ENCODE data around the gene PDCD11.
"Not testable (repeated sequence)": the region's sequence is repeated elsewhere in the genome, so short reads cannot be mapped to it uniquely, and the experiment has no call there.

Gene PDCD11

GRCh38 chr10:103353281-103353680 lies 43.1 kb upstream of the PDCD11 start:
- 0 out of 2 replicates have a peak, but pooled peaks cover 7% of the 10 kb centered on the region for H3F3A ChIP-seq (ENCODE audit: control insufficient read depth, insufficient read depth)
- H3K9me3 ChIP-seq (ENCODE audit: control insufficient read depth, insufficient read depth, low read length), result no peaks in the 10 kb centered on the region
- no peaks in the 10 kb centered on the region for H3K27me3 ChIP-seq (ENCODE audit: control insufficient read depth, low read length)
- H4K20me1 ChIP-seq (ENCODE audit: control insufficient read depth, insufficient read depth, low read depth, low read length), result no peaks in the 10 kb centered on the region
- H3K79me2 ChIP-seq (ENCODE audit: control insufficient read depth, low read length), result peaks cover 28% of the 10 kb centered on the region
- no peak for TF ChIP-seq EZH2phosphoT487 (IDR thresholded peaks at IDR 0.05; ENCODE audit: borderline replicate concordance, low read length)
- peak; percentile 31 for TF ChIP-seq CTCF (IDR thresholded peaks at IDR 0.05; ENCODE audit: low read depth, low read length, poor library complexity, severe bottlenecking)
- H3K27ac ChIP-seq (ENCODE audit: low read depth, low read length), result no peak overlapping the region
- H3K9me2 ChIP-seq (replicated peaks; ENCODE audit: control insufficient read depth, low read length), result no peaks in the 10 kb centered on the region
- peaks cover 16% of the 10 kb centered on the region for H3K36me3 ChIP-seq (ENCODE audit: control insufficient read depth, low read length)
- no peak overlapping the region for H3K4me3 ChIP-seq (ENCODE audit: low read length)
- peaks cover 36% of the 10 kb centered on the region for H3K4me1 ChIP-seq (ENCODE audit: control insufficient read depth, low read length)
- no peak overlapping the region for H3K4me2 ChIP-seq (ENCODE audit: low read length)

GRCh38 chr10:103354567-103354966 lies 41.9 kb upstream of the PDCD11 start:
- H3K9me3 ChIP-seq (ENCODE audit: control insufficient read depth, insufficient read depth, low read length); H3K27ac ChIP-seq (ENCODE audit: low read depth, low read length); H3K4me2 ChIP-seq (ENCODE audit: low read length); H3K27me3 ChIP-seq (ENCODE audit: control insufficient read depth, low read length); H3K9me2 ChIP-seq (replicated peaks; ENCODE audit: control insufficient read depth, low read length); H4K20me1 ChIP-seq (ENCODE audit: control insufficient read depth, insufficient read depth, low read depth, low read length); H3K36me3 ChIP-seq (ENCODE audit: control insufficient read depth, low read length); H3K4me3 ChIP-seq (ENCODE audit: low read length); H3F3A ChIP-seq (ENCODE audit: control insufficient read depth, insufficient read depth): not testable (repeated sequence)
- H3K4me1 ChIP-seq (ENCODE audit: control insufficient read depth, low read length), result peaks cover 29% of the 10 kb centered on the region
- peaks cover 18% of the 10 kb centered on the region for H3K79me2 ChIP-seq (ENCODE audit: control insufficient read depth, low read length)

GRCh38 chr10:103355906-103356599 lies 40.4 kb upstream of the PDCD11 start:
- no peaks in the 10 kb centered on the region for H3K36me3 ChIP-seq (ENCODE audit: control insufficient read depth, low read length)
- no peak overlapping the region for H3K27ac ChIP-seq (ENCODE audit: low read depth, low read length)
- peaks cover 3% of the 10 kb centered on the region for H3K79me2 ChIP-seq (ENCODE audit: control insufficient read depth, low read length)
- no peak overlapping the region for H3K4me2 ChIP-seq (ENCODE audit: low read length)
- H3F3A ChIP-seq (ENCODE audit: control insufficient read depth, insufficient read depth), result 0 out of 2 replicates have a peak, but pooled peaks cover 7% of the 10 kb centered on the region
- H3K9me2 ChIP-seq (replicated peaks; ENCODE audit: control insufficient read depth, low read length), result no peaks in the 10 kb centered on the region
- peaks cover 22% of the 10 kb centered on the region for H3K4me1 ChIP-seq (ENCODE audit: control insufficient read depth, low read length)
- no peaks in the 10 kb centered on the region for H3K27me3 ChIP-seq (ENCODE audit: control insufficient read depth, low read length)
- H3K9me3 ChIP-seq (ENCODE audit: control insufficient read depth, insufficient read depth, low read length), result no peaks in the 10 kb centered on the region
- TF ChIP-seq CTCF (IDR thresholded peaks at IDR 0.05; ENCODE audit: low read depth, low read length, poor library complexity, severe bottlenecking) (no peak), EZH2phosphoT487 (IDR thresholded peaks at IDR 0.05; ENCODE audit: borderline replicate concordance, low read length) (no peak)
- H4K20me1 ChIP-seq (ENCODE audit: control insufficient read depth, insufficient read depth, low read depth, low read length), result no peaks in the 10 kb centered on the region
- H3K4me3 ChIP-seq (ENCODE audit: low read length), result no peak overlapping the region

- not testable (repeated sequence) for H3K27me3 ChIP-seq (ENCODE audit: control insufficient read depth, low read length); H3K79me2 ChIP-seq (ENCODE audit: control insufficient read depth, low read length); H3K36me3 ChIP-seq (ENCODE audit: control insufficient read depth, low read length); H3K4me3 ChIP-seq (ENCODE audit: low read length); H3K4me2 ChIP-seq (ENCODE audit: low read length); H3K4me1 ChIP-seq (ENCODE audit: control insufficient read depth, low read length); H3K9me2 ChIP-seq (replicated peaks; ENCODE audit: control insufficient read depth, low read length); H3F3A ChIP-seq (ENCODE audit: control insufficient read depth, insufficient read depth); H3K27ac ChIP-seq (ENCODE audit: low read depth, low read length); H3K9me3 ChIP-seq (ENCODE audit: control insufficient read depth, insufficient read depth, low read length); H4K20me1 ChIP-seq (ENCODE audit: control insufficient read depth, insufficient read depth, low read depth, low read length)
Observed at GRCh38 chr10:103359493-103359892, 36.9 kb upstream of the PDCD11 start.

GRCh38 chr10:103360791-103361190 lies 35.6 kb upstream of the PDCD11 start:
- H3K4me1 ChIP-seq (ENCODE audit: control insufficient read depth, low read length); H3K9me2 ChIP-seq (replicated peaks; ENCODE audit: control insufficient read depth, low read length); H3K79me2 ChIP-seq (ENCODE audit: control insufficient read depth, low read length); H3K36me3 ChIP-seq (ENCODE audit: control insufficient read depth, low read length); H3K27me3 ChIP-seq (ENCODE audit: control insufficient read depth, low read length); H3K9me3 ChIP-seq (ENCODE audit: control insufficient read depth, insufficient read depth, low read length); H3K4me3 ChIP-seq (ENCODE audit: low read length); H3F3A ChIP-seq (ENCODE audit: control insufficient read depth, insufficient read depth); H3K27ac ChIP-seq (ENCODE audit: low read depth, low read length); H4K20me1 ChIP-seq (ENCODE audit: control insufficient read depth, insufficient read depth, low read depth, low read length); H3K4me2 ChIP-seq (ENCODE audit: low read length): not testable (repeated sequence)

Data from DOHH2 (cell line).